ELF-1 (cell line): ENCODE results near the gene CUX1.
"Not testable (repeated sequence)": the region's sequence is repeated elsewhere in the genome, so short reads cannot be mapped to it uniquely, and the experiment has no call there.

Source experiments
- DNase-seq: peaks from one replicate; pipeline ENCODE4 v3.0.0-alpha.2; 2016; ENCODE audit warnings: low read depth, low spot score

The CUX1 gene

GRCh38 chr7:101803203-101804087, 14.0 kb upstream of the CUX1 start:
- DNase-seq = no peak

GRCh38 chr7:101804088-101804963, 13.1 kb upstream of the CUX1 start:
- DNase-seq = peak; percentile 82

GRCh38 chr7:101804967-101805366, 12.5 kb upstream of the CUX1 start:
- peak; percentile 74 for DNase-seq

GRCh38 chr7:101812595-101812994, 4.8 kb upstream of the CUX1 start:
- no peak for DNase-seq

- no peak for DNase-seq
Measured at GRCh38 chr7:101813402-101814019, 3.9 kb upstream of the CUX1 start.

GRCh38 chr7:101814081-101814990, 3.1 kb upstream of the CUX1 start:
- peak; percentile 55 for DNase-seq

- peak; percentile 43 for DNase-seq
Measured at GRCh38 chr7:101814991-101815825, 2.2 kb upstream of the CUX1 start.

GRCh38 chr7:101815826-101816594, 1.4 kb upstream of the CUX1 start:
- DNase-seq = peak; percentile 88

- DNase-seq = no peak
Measured at GRCh38 chr7:101816595-101817470, 593 bp upstream of the CUX1 start.

GRCh38 chr7:101818287-101819071, 1.1 kb downstream of the CUX1 start:
- DNase-seq = peak; percentile 37

GRCh38 chr7:101819183-101819582, 1.8 kb downstream of the CUX1 start:
- DNase-seq = no peak

- DNase-seq = no peak
Measured at GRCh38 chr7:101819913-101820522, 2.6 kb downstream of the CUX1 start.

GRCh38 chr7:101820703-101821102, 3.3 kb downstream of the CUX1 start:
- no peak for DNase-seq

GRCh38 chr7:101822632-101823031, 5.2 kb downstream of the CUX1 start:
- not testable (repeated sequence) for DNase-seq

GRCh38 chr7:101823096-101823495, 5.7 kb downstream of the CUX1 start:
- DNase-seq = peak; percentile 42

- DNase-seq = no peak
Measured at GRCh38 chr7:101823596-101823995, 6.2 kb downstream of the CUX1 start.

- peak; percentile 25 for DNase-seq
Measured at GRCh38 chr7:101824440-101824839, 7.0 kb downstream of the CUX1 start.
